SKM-1 treated with dmso at 0.1 percent for 144 hours (cell line): ENCODE results near the gene PRAMEF6.
"Not testable (repeated sequence)": the region's sequence is repeated elsewhere in the genome, so short reads cannot be mapped to it uniquely, and the experiment has no call there.

Source experiments
- DNase-seq: peaks from one replicate; lab custom pipeline; 2025; ENCODE audit not compliant: unreplicated experiment; lab: John Stamatoyannopoulos, UW

Gene PRAMEF6

DNA sequence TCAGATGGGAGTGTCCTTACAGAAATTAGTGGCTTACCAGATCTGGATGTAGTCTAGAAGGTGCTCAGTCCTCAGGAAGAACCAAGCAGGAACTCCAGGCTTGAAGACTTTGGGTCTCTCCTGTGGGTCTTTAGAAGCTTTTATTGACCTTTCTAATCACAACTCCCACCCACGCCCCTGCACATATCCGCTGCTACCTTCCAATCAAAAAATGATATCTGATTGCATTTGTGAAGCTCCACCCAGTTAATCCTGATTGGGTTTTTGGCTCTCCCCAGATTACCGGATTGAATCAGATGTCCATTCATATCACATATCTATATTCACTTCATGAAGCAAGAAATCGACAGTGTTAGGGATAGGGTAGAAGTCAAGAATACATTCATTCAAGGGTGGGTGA, at the start of gene PRAMEF6:
PRAMEF6 (minus strand) TSS at position 101 of the 400 bp plus-strand sequence. CDS start 5,062 bp downstream, outside the sequence.
- DNase-seq, result not testable (repeated sequence)

DNA sequence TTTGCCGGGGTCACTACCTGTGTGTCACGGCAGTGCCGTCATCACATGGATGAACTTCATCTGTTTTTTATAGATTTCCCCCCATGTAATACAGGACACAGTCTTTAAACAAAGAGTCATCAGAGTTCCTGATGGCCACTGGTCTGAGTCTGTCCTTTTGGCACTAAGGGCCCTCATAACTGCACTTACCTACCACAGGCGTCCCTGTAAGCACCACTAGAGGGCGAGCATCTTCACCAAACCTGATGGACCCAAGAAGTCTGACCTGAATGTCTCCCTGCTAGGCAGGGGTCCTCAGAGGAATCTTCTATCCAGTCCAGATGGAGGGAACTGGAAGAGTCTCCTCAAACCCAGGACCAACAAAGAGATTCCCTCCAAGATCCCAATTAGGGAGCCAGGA, 23.0 kb downstream of the PRAMEF6 start:
- DNase-seq, result not testable (repeated sequence)

DNA sequence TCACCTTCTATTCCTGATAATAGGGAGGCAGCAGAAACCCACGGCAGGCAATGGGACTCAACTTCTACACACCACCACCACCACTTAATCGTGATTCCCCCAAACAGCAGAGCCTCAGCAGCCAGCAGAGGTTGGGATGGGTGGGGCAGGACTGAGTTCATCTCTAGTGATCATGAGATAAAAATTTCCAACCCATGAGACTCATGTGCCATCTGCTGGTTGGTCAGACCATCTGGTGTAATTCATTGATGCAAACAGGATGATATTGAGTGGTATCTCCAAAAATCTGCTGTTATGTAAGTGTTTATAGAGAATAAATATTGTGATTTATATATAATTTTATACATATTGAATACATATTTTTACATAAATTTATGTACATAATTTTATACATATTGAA, 25.6 kb downstream of the PRAMEF6 start:
- DNase-seq, result not testable (repeated sequence)

DNA sequence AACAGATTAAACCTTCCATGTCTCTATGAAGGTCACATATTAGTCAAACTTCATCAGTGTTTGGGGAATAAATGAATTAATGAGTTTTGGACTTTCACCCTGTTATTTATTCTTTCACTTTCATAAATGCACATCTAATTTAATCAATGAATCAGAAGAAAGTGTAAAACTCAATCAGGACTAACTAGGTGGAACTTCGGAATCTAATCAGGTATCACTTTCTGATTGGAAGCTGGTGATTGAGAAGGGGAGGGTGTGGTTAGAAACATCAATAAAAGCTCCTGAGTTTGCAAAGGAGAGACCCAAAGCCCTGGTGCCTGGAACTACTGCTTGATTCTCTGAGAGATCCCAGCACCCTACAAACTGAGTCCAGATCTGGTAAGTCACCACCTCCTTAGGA, 31.1 kb downstream of the PRAMEF6 start, which contains the start of gene PRAMEF7:
PRAMEF7 (plus strand) TSS at position 301 of the 400 bp plus-strand sequence. CDS start 1,083 bp downstream, outside the sequence.
- not testable (repeated sequence) for DNase-seq

DNA sequence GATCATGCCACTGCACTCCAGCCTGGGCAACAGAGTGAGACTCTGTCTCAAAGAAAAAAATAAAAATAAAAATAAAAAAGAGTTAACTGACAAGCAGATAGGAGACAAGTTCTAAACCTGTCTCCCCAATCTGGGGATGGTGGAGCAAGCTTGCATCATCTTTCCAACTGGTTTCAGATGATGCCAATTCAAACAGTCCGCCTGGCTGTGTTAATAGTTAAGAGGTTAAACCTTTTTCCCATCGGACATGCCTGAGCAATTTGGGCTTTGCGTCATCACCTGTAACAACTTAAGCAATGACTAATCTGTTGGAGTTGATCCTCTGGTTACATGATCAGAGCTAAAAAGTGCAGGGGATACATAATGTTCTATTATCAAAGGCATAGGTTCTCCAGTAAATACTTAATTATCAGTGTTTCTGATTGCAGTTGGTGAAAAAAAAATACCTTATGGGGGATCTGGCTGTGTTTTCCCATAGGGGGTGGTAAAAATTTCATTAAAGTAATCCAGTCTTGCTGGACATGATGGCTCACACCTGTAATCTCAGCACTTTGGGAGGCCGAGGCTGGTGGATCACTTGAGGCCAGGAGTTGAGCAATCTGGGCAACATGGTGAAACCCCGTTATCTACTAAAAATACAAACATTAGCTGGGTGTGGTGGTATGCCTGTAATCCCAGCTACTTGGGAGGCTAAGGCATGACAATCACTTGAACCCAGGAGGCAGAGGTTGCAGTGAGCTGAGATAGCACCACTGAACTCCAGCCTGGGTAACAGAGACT, 43.4 kb downstream of the PRAMEF6 start:
- DNase-seq, result not testable (repeated sequence)

DNA sequence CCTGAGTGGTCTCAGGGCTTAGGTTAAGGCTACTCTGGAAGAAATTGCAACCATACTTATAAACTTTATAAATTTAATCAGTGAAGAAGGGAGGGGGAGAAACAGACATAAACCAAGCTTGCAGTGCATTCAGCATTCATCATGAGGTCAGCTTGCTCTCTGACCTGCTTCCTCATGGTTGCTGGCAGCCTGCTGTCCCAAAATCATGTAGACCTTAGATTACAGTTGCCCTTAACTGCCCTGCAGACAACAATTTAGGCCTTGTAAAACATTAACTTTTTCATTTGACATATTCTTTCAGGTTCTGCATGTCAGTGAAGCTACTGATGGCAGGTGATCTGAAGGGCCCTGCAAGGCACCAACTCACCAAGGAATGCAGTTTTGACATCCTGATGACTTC, 48.2 kb downstream of the PRAMEF6 start:
- not testable (repeated sequence) for DNase-seq

DNA sequence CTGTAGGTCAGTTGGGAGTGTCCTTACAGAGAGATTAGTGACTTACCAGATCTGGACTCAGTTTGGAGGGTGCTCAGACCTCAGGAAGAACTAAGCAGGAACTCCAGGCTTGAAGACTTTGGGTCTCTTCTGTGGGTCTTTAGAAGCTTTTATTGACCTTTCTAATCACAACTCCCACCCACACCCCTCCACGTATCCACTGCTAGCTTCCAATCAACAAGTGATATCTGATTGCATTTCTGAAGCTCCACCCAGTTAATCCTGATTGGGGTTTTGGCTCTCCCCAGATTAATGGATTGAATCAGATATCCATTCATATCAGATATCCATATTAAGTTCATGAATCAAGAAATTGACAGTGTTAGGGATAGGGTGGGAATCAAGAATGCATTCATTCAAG, 49.2 kb downstream of the PRAMEF6 start, which contains the start of gene PRAMEF10:
PRAMEF10 (minus strand) TSS at position 101 of the 400 bp plus-strand sequence. CDS start 2,423 bp downstream, outside the sequence.
- not testable (repeated sequence) for DNase-seq
